HG03108 (cell line): ENCODE measurements around the gene GDF15.
"Not testable (repeated sequence)": the region's sequence is repeated elsewhere in the genome, so short reads cannot be mapped to it uniquely, and the experiment has no call there.

Source experiments
- ATAC-seq: cut with Tn5 transposase; IDR thresholded peaks from one replicate; pipeline ENCODE4 v1.9.1; 2021; ENCODE audit warnings: moderate library complexity; ENCODE audit not compliant: unreplicated experiment

GDF15 gene

GRCh38 chr19:18385675-18386542 is at the start of gene GDF15:
Gene GDF15, plus strand, starts transcription at chr19:18386158. Its CDS starts 32 bp downstream, at chr19:18386190.
- no peak for ATAC-seq

GRCh38 chr19:18338541-18338940 is 47.4 kb upstream of the GDF15 start:
- ATAC-seq = no peak

GRCh38 chr19:18339723-18340122 is 46.2 kb upstream of the GDF15 start:
- ATAC-seq = no peak

GRCh38 chr19:18340190-18340989 is 45.6 kb upstream of the GDF15 start, which contains the start of gene PGPEP1:
Gene PGPEP1, plus strand, starts transcription at chr19:18340598. Its CDS starts 84 bp downstream, at chr19:18340682.
- ATAC-seq = peak; percentile 45

- ATAC-seq = peak; percentile 42
These were observed 44.7 kb upstream of the GDF15 start for GRCh38 chr19:18340990-18341868.

- no peak for ATAC-seq
These were observed 43.8 kb upstream of the GDF15 start for GRCh38 chr19:18342090-18342632.

GRCh38 chr19:18344582-18344950 is 41.4 kb upstream of the GDF15 start:
- no peak for ATAC-seq

GRCh38 chr19:18345296-18345695 is 40.7 kb upstream of the GDF15 start:
- ATAC-seq = no peak

GRCh38 chr19:18346091-18346490 is 39.9 kb upstream of the GDF15 start:
- no peak for ATAC-seq

GRCh38 chr19:18348171-18348570 is 37.8 kb upstream of the GDF15 start:
- ATAC-seq = no peak

- not testable (repeated sequence) for ATAC-seq
These were observed 37.1 kb upstream of the GDF15 start for GRCh38 chr19:18348818-18349339.

- ATAC-seq = no peak
These were observed 36.3 kb upstream of the GDF15 start for GRCh38 chr19:18349524-18350128.

- no peak for ATAC-seq
These were observed 35.5 kb upstream of the GDF15 start for GRCh38 chr19:18350490-18350889.

- no peak for ATAC-seq
These were observed 34.4 kb upstream of the GDF15 start for GRCh38 chr19:18351544-18351943.

- ATAC-seq = no peak
These were observed 32.5 kb upstream of the GDF15 start for GRCh38 chr19:18353378-18354005.

- not testable (repeated sequence) for ATAC-seq
These were observed 31.2 kb upstream of the GDF15 start for GRCh38 chr19:18354743-18355142.

- ATAC-seq = no peak
These were observed 28.9 kb upstream of the GDF15 start for GRCh38 chr19:18357041-18357440.

GRCh38 chr19:18361646-18362045 is 24.3 kb upstream of the GDF15 start:
- no peak for ATAC-seq

GRCh38 chr19:18362934-18363542 is 22.9 kb upstream of the GDF15 start:
- ATAC-seq = no peak
